ENCODE data around the gene UBXN11.

The UBXN11 gene

GRCh38 chr1:26265405-26265804 lies 41.0 kb downstream of the UBXN11 start:
- H3K36me3 ChIP-seq (ENCODE audit: control insufficient read depth, insufficient read depth, low read length) = peaks cover 23% of the 10 kb centered on the region
- H3K9me3 ChIP-seq (ENCODE audit: control insufficient read depth, insufficient read depth, low read length) = no peaks in the 10 kb centered on the region; the same call in 1 of the 2 replicates
- no peak for DNase-seq (ENCODE audit: low read depth, low spot score)
- no peaks in the 10 kb centered on the region for H3K27me3 ChIP-seq (ENCODE audit: control insufficient read depth, insufficient read depth, low read length)
- no peak overlapping the region for H3K27ac ChIP-seq (ENCODE audit: low read length)
- H3K4me1 ChIP-seq (ENCODE audit: control insufficient read depth, insufficient read depth, low read length) = no peaks in the 10 kb centered on the region
- H3K4me3 ChIP-seq (ENCODE audit: low read length) = no peak overlapping the region
- WGBS (ENCODE audit: insufficient coverage, insufficient read length) = no CpG with 5 or more reads among the region's 1 CpG

DNA sequence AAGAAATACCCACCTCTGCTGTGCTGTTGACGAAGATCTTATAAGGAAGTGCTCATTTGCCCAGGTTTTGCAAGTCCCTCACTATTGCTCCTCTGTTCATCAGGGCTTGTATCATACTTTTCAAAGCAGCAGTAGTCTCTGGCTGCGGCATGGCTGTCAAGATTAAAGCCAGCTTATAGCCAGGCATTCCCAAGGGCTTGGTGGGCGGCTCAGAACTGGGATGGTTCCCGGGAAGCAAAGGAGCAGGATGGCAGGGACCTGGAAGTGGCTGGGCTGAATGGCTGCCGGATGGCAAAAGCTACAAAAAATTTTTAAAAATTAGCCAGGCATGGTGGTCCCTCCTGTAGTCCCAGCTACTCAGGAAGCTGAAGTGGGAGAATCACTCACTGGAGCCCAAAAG lies 43.2 kb downstream of the UBXN11 start:
- Histone ChIP-seq H3K4me1 (ENCODE audit: control insufficient read depth, insufficient read depth, low read length) (no peaks in the 10 kb centered on the region), H3K27ac (ENCODE audit: low read length) (no peak overlapping the region), H3K4me3 (ENCODE audit: low read length) (no peak overlapping the region), H3K9me3 (ENCODE audit: control insufficient read depth, insufficient read depth, low read length) (no peaks in the 10 kb centered on the region), H3K27me3 (ENCODE audit: control insufficient read depth, insufficient read depth, low read length) (no peaks in the 10 kb centered on the region), H3K36me3 (ENCODE audit: control insufficient read depth, insufficient read depth, low read length) (peaks cover 21% of the 10 kb centered on the region)
- no CpG with 5 or more reads among the region's 5 CpGs for WGBS (ENCODE audit: insufficient coverage, insufficient read length)
- no peak for DNase-seq (ENCODE audit: low read depth, low spot score)

DNA sequence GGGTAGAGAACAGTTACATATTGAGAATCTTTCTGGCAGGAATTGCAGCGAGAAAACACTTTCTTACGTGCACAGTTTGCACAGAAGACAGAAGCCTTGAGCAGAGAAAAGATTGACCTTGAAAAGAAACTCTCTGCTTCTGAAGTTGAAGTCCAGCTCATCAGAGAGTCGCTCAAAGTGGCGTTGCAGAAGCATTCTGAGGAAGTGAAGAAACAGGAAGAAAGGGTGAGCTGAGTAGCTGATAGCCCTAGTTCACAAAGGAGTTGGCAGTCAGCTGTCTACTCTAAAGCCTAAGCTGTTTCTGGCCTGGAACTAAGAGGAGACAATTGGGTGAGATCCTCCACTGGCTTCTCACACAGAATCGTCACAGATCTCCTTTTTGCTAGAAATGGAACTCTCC lies 46.9 kb downstream of the UBXN11 start:
- Histone ChIP-seq H3K4me1 (ENCODE audit: control insufficient read depth, insufficient read depth, low read length) (no peaks in the 10 kb centered on the region), H3K36me3 (ENCODE audit: control insufficient read depth, insufficient read depth, low read length) (peaks cover 28% of the 10 kb centered on the region; the same call in 1 of the 2 replicates), H3K9me3 (ENCODE audit: control insufficient read depth, insufficient read depth, low read length) (no peaks in the 10 kb centered on the region), H3K27me3 (ENCODE audit: control insufficient read depth, insufficient read depth, low read length) (no peaks in the 10 kb centered on the region), H3K27ac (ENCODE audit: low read length) (no peak overlapping the region), H3K4me3 (ENCODE audit: low read length) (no peak overlapping the region)
- no CpG with 5 or more reads among the region's 5 CpGs for WGBS (ENCODE audit: insufficient coverage, insufficient read length)
- DNase-seq (ENCODE audit: low read depth, low spot score) = no peak

DNA sequence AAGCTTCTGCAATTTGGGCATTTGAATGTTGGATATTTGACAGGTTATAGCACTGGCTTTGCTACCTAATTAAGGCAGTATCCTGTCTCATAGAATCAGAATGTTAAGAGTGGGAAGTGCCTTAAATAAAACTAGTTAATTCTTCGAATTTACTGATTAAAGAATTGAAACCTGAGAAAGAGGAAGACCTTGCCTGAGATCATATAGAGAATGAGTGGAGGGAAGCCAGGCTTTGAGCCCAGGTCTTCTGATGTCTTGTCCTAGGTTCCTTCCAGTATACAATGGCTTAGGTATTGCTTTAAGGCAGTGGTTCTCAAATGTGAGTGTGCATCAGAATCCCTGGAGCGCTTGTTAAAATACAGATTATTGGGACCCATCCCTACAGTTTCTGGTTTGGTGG lies 47.4 kb downstream of the UBXN11 start:
- no peak for DNase-seq (ENCODE audit: low read depth, low spot score)
- Histone ChIP-seq H3K4me3 (ENCODE audit: low read length) (no peak overlapping the region), H3K27ac (ENCODE audit: low read length) (no peak overlapping the region), H3K36me3 (ENCODE audit: control insufficient read depth, insufficient read depth, low read length) (peaks cover 28% of the 10 kb centered on the region; the same call in 1 of the 2 replicates), H3K27me3 (ENCODE audit: control insufficient read depth, insufficient read depth, low read length) (no peaks in the 10 kb centered on the region), H3K9me3 (ENCODE audit: control insufficient read depth, insufficient read depth, low read length) (no peaks in the 10 kb centered on the region), H3K4me1 (ENCODE audit: control insufficient read depth, insufficient read depth, low read length) (no peaks in the 10 kb centered on the region)
- WGBS (ENCODE audit: insufficient coverage, insufficient read length) = no CpG with 5 or more reads among the region's 2 CpGs

- Histone ChIP-seq H3K4me1 (ENCODE audit: control insufficient read depth, insufficient read depth, low read length) (no peaks in the 10 kb centered on the region), H3K36me3 (ENCODE audit: control insufficient read depth, insufficient read depth, low read length) (peaks cover 22% of the 10 kb centered on the region; the same call in 1 of the 2 replicates), H3K27me3 (ENCODE audit: control insufficient read depth, insufficient read depth, low read length) (no peaks in the 10 kb centered on the region), H3K9me3 (ENCODE audit: control insufficient read depth, insufficient read depth, low read length) (no peaks in the 10 kb centered on the region), H3K4me3 (ENCODE audit: low read length) (no peak overlapping the region), H3K27ac (ENCODE audit: low read length) (no peak overlapping the region)
- DNase-seq (ENCODE audit: low read depth, low spot score) = no peak
- no CpG with 5 or more reads among the region's 2 CpGs for WGBS (ENCODE audit: insufficient coverage, insufficient read length)
Measured at GRCh38 chr1:26257222-26257621, 49.2 kb downstream of the UBXN11 start.

DNA sequence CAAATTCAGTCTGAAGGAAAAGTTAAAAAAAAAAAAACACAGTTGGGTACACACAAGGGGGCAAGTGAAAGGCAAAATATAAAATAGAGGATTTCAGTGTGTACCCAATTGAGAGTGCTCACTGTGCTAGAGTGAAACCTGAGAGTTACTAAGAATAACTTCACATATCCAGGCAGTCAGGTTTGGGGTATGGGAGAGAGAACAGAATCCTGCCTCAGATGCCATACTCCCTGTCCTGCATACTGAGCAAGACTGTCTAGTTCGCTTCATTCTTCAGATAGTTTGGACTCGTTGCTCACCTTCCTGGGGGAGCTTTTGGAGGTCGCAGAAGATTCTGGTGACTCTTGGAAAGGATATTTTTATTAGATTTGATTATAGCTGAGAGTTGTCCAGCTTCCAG lies 52.0 kb downstream of the UBXN11 start:
- Histone ChIP-seq H3K4me3 (ENCODE audit: low read length) (no peak overlapping the region), H3K27me3 (ENCODE audit: control insufficient read depth, insufficient read depth, low read length) (no peaks in the 10 kb centered on the region), H3K27ac (ENCODE audit: low read length) (no peak overlapping the region), H3K4me1 (ENCODE audit: control insufficient read depth, insufficient read depth, low read length) (no peaks in the 10 kb centered on the region), H3K36me3 (ENCODE audit: control insufficient read depth, insufficient read depth, low read length) (peaks cover 20% of the 10 kb centered on the region; the same call in 1 of the 2 replicates), H3K9me3 (ENCODE audit: control insufficient read depth, insufficient read depth, low read length) (no peaks in the 10 kb centered on the region)
- DNase-seq (ENCODE audit: low read depth, low spot score) = no peak
- no CpG with 5 or more reads among the region's 3 CpGs for WGBS (ENCODE audit: insufficient coverage, insufficient read length)

- Histone ChIP-seq H3K4me1 (ENCODE audit: control insufficient read depth, insufficient read depth, low read length) (no peaks in the 10 kb centered on the region), H3K9me3 (ENCODE audit: control insufficient read depth, insufficient read depth, low read length) (no peaks in the 10 kb centered on the region), H3K27me3 (ENCODE audit: control insufficient read depth, insufficient read depth, low read length) (no peaks in the 10 kb centered on the region), H3K36me3 (ENCODE audit: control insufficient read depth, insufficient read depth, low read length) (peaks cover 14% of the 10 kb centered on the region; the same call in 1 of the 2 replicates), H3K27ac (ENCODE audit: low read length) (no peak overlapping the region), H3K4me3 (ENCODE audit: low read length) (no peak overlapping the region)
- no CpG with 5 or more reads among the region's 7 CpGs for WGBS (ENCODE audit: insufficient coverage, insufficient read length)
- no peak for DNase-seq (ENCODE audit: low read depth, low spot score)
Measured at GRCh38 chr1:26252718-26253117, 53.7 kb downstream of the UBXN11 start.

DNA sequence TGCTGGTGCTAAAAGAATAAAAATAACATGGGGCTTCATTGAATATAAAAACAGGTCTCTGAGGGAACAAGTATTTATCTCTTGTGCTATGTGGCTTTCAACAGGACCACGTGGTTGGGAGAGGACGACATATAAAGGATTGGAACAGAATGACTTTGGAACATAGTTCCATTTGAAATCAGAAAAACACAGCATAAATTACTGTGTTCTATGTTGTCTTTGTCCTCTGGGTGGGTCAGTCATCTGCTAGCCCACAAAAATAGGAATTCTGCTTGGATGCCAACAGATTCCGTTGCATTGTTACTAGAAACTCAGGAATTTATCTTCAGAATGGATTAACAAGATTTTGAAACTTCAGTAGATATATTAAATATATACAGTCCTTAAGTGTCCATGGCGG lies 66.5 kb downstream of the UBXN11 start:
- Histone ChIP-seq H3K4me3 (ENCODE audit: low read length) (no peak overlapping the region), H3K9me3 (ENCODE audit: control insufficient read depth, insufficient read depth, low read length) (no peaks in the 10 kb centered on the region), H3K36me3 (ENCODE audit: control insufficient read depth, insufficient read depth, low read length) (peaks cover 4% of the 10 kb centered on the region; the same call in 1 of the 2 replicates), H3K27ac (ENCODE audit: low read length) (no peak overlapping the region), H3K4me1 (ENCODE audit: control insufficient read depth, insufficient read depth, low read length) (no peaks in the 10 kb centered on the region; the same call in 1 of the 2 replicates), H3K27me3 (ENCODE audit: control insufficient read depth, insufficient read depth, low read length) (no peaks in the 10 kb centered on the region)
- WGBS (ENCODE audit: insufficient coverage, insufficient read length) = no CpG with 5 or more reads among the region's 4 CpGs
- DNase-seq (ENCODE audit: low read depth, low spot score) = no peak

DNA sequence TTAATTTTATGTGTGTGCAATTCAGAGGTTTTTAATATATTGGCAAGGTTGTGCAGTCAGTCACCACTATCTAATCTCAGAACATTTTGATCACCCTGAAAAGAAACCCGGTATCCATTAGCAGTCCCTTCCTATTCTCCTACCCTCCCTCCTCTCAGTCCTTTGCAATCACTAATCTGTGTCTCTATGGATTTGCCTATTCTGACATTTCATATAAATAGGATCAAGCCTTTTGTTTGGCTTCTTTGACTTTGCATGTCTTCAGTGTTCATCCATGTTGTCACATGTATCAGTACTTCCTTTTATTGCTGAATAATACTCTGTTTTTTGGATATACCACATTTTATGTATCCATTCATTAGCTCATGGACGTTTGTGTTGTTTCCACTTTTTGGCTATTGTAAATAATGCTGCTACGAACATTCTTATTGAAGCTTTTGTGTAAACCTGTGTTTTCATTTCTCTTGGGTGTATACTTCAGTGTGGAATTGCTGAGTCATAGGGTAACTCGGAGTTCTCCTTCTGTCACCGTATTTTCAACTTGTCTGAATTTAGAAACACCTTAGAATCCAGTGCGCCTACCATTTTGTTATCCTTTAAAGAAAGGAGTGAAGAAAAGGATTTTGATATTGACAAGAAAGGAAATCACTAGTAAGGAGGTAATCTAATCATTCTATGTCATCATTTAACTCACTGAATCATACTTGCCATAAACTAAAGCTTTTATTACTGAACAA lies 69.0 kb downstream of the UBXN11 start:
- Histone ChIP-seq H3K27ac (ENCODE audit: low read length) (no peak overlapping the region), H3K27me3 (ENCODE audit: control insufficient read depth, insufficient read depth, low read length) (no peaks in the 10 kb centered on the region), H3K9me3 (ENCODE audit: control insufficient read depth, insufficient read depth, low read length) (no peaks in the 10 kb centered on the region), H3K36me3 (ENCODE audit: control insufficient read depth, insufficient read depth, low read length) (no peaks in the 10 kb centered on the region), H3K4me1 (ENCODE audit: control insufficient read depth, insufficient read depth, low read length) (no peaks in the 10 kb centered on the region), H3K4me3 (ENCODE audit: low read length) (no peak overlapping the region)
- WGBS (ENCODE audit: insufficient coverage, insufficient read length) = no CpG with 5 or more reads among the region's 6 CpGs
- no peak for DNase-seq (ENCODE audit: low read depth, low spot score)

- DNase-seq (ENCODE audit: low read depth, low spot score) = no peak
- no peaks in the 10 kb centered on the region for H3K36me3 ChIP-seq (ENCODE audit: control insufficient read depth, insufficient read depth, low read length)
- H3K4me3 ChIP-seq (ENCODE audit: low read length) = peak overlapping the region; percentile 64
- H3K27ac ChIP-seq (ENCODE audit: low read length) = no peak overlapping the region
- H3K27me3 ChIP-seq (ENCODE audit: control insufficient read depth, insufficient read depth, low read length) = no peaks in the 10 kb centered on the region
- H3K4me1 ChIP-seq (ENCODE audit: control insufficient read depth, insufficient read depth, low read length) = no peaks in the 10 kb centered on the region
- no CpG with 5 or more reads among the region's 30 CpGs for WGBS (ENCODE audit: insufficient coverage, insufficient read length)
- H3K9me3 ChIP-seq (ENCODE audit: control insufficient read depth, insufficient read depth, low read length) = no peaks in the 10 kb centered on the region
Measured at GRCh38 chr1:26234644-26235370, 71.6 kb downstream of the UBXN11 start.
